ENCODE measurements around the gene FFAR4.

The FFAR4 gene

GRCh38 chr10:93603023-93603422 is 36.6 kb downstream of the FFAR4 start:
- Histone ChIP-seq H3K18ac (ENCODE audit: low read depth in 1 of 2, low read length in 2 of 2) (no peak overlapping the region), H2BK12ac (ENCODE audit: low read length in 2 of 2) (no peak overlapping the region), H3K14ac (ENCODE audit: low read length in 2 of 2) (no peak overlapping the region), H3K9me3 (ENCODE audit: control insufficient read depth, low read length) (peaks cover 4% of the 10 kb centered on the region), H3K4ac (ENCODE audit: low read depth in 1 of 2, low read length in 2 of 2) (no peak overlapping the region), H3K23ac (ENCODE audit: low read length in 2 of 2) (no peak overlapping the region), H3K79me1 (replicated peaks; ENCODE audit: low read length, poor library complexity, severe bottlenecking) (no peaks in the 10 kb centered on the region), H3K9ac (ENCODE audit: low read length) (no peak overlapping the region), H3K27ac (ENCODE audit: low read length, poor library complexity, severe bottlenecking) (no peak overlapping the region), H2BK120ac (ENCODE audit: low read depth, low read length) (no peak overlapping the region), H3K4me1 (ENCODE audit: control insufficient read depth, insufficient read depth, low read depth, low read length) (peaks cover 15% of the 10 kb centered on the region), H2BK15ac (ENCODE audit: low read depth, poor library complexity, severe bottlenecking) (no peak overlapping the region), H4K91ac (ENCODE audit: low read length) (no peak overlapping the region), H2AK5ac (ENCODE audit: low read length, severe bottlenecking) (no peak overlapping the region), H3K4me3 (ENCODE audit: insufficient read depth in 1 of 2, low read depth in 1 of 2, low read length in 2 of 2) (no peak overlapping the region), H4K8ac (ENCODE audit: low read length) (no peak overlapping the region), H3K27me3 (ENCODE audit: control insufficient read depth in 1 of 2, insufficient read depth in 1 of 2, low read length in 2 of 2) (peaks cover 27 to 58% of the 10 kb centered on the region in 2 experiments), H3K36me3 (ENCODE audit: control insufficient read depth in 1 of 2, insufficient read depth in 2 of 2, low read depth in 1 of 2, low read length in 2 of 2) (no peaks in the 10 kb centered on the region), H2AFZ (ENCODE audit: low read depth, low read length) (no peak overlapping the region), H3K4me2 (ENCODE audit: low read length, poor library complexity, severe bottlenecking) (no peak overlapping the region), H2BK5ac (ENCODE audit: low read depth, low read length, poor library complexity, severe bottlenecking) (no peak overlapping the region)
- 80% methylated on average over 1 of the region's 2 CpGs for WGBS
- no peak for DNase-seq

- WGBS: 100% methylated on average over 1 of the region's 2 CpGs
- H3K18ac ChIP-seq (ENCODE audit: low read depth in 1 of 2, low read length in 2 of 2): no peak overlapping the region
Observed at GRCh38 chr10:93604146-93604545, 37.7 kb downstream of the FFAR4 start.

GRCh38 chr10:93608421-93608820 is 42.0 kb downstream of the FFAR4 start:
- H3K14ac ChIP-seq (ENCODE audit: low read length in 2 of 2): no peak overlapping the region
- peaks cover 3% of the 10 kb centered on the region for H3K4me1 ChIP-seq (ENCODE audit: control insufficient read depth, insufficient read depth, low read depth, low read length)
- H2BK15ac ChIP-seq (ENCODE audit: low read depth, poor library complexity, severe bottlenecking): no peak overlapping the region
- H4K91ac ChIP-seq (ENCODE audit: low read length): no peak overlapping the region
- H3K9me3 ChIP-seq (ENCODE audit: control insufficient read depth, low read length): peaks cover 4% of the 10 kb centered on the region
- no peak overlapping the region for H3K4ac ChIP-seq (ENCODE audit: low read depth in 1 of 2, low read length in 2 of 2)
- H4K8ac ChIP-seq (ENCODE audit: low read length): no peak overlapping the region
- H2BK120ac ChIP-seq (ENCODE audit: low read depth, low read length): no peak overlapping the region
- no peak overlapping the region for H3K4me2 ChIP-seq (ENCODE audit: low read length, poor library complexity, severe bottlenecking)
- no peak overlapping the region for H3K18ac ChIP-seq (ENCODE audit: low read depth in 1 of 2, low read length in 2 of 2)
- H3K23ac ChIP-seq (ENCODE audit: low read length in 2 of 2): no peak overlapping the region
- no peak for DNase-seq
- H2BK5ac ChIP-seq (ENCODE audit: low read depth, low read length, poor library complexity, severe bottlenecking): no peak overlapping the region
- no peak overlapping the region for H3K4me3 ChIP-seq (ENCODE audit: insufficient read depth in 1 of 2, low read depth in 1 of 2, low read length in 2 of 2)
- no peaks in the 10 kb centered on the region for H3K79me1 ChIP-seq (replicated peaks; ENCODE audit: low read length, poor library complexity, severe bottlenecking)
- no peak overlapping the region for H3K9ac ChIP-seq (ENCODE audit: low read length)
- H2AFZ ChIP-seq (ENCODE audit: low read depth, low read length): no peak overlapping the region
- WGBS: 96% methylated on average over 3 of the region's 3 CpGs
- H2BK12ac ChIP-seq (ENCODE audit: low read length in 2 of 2): no peak overlapping the region
- H3K27me3 ChIP-seq (ENCODE audit: control insufficient read depth in 1 of 2, insufficient read depth in 1 of 2, low read length in 2 of 2): peaks cover 0 to 47% of the 10 kb centered on the region in 2 experiments
- no peak overlapping the region for H3K27ac ChIP-seq (ENCODE audit: low read length, poor library complexity, severe bottlenecking)
- H3K36me3 ChIP-seq (ENCODE audit: control insufficient read depth in 1 of 2, insufficient read depth in 2 of 2, low read depth in 1 of 2, low read length in 2 of 2): no peaks in the 10 kb centered on the region
- no peak overlapping the region for H2AK5ac ChIP-seq (ENCODE audit: low read length, severe bottlenecking)

More at GRCh38 chr10:93604146-93604545, 37.7 kb downstream of the FFAR4 start:
- peaks cover 15% of the 10 kb centered on the region for H3K4me1 ChIP-seq (ENCODE audit: control insufficient read depth, insufficient read depth, low read depth, low read length)
- H3K4ac ChIP-seq (ENCODE audit: low read depth in 1 of 2, low read length in 2 of 2): no peak overlapping the region
- no peak overlapping the region for H4K8ac ChIP-seq (ENCODE audit: low read length)
- H3K79me1 ChIP-seq (replicated peaks; ENCODE audit: low read length, poor library complexity, severe bottlenecking): no peaks in the 10 kb centered on the region
- no peak overlapping the region for H2BK5ac ChIP-seq (ENCODE audit: low read depth, low read length, poor library complexity, severe bottlenecking)
- H2BK120ac ChIP-seq (ENCODE audit: low read depth, low read length): no peak overlapping the region
- H3K9ac ChIP-seq (ENCODE audit: low read length): no peak overlapping the region
- no peaks in the 10 kb centered on the region for H3K36me3 ChIP-seq (ENCODE audit: control insufficient read depth in 1 of 2, insufficient read depth in 2 of 2, low read depth in 1 of 2, low read length in 2 of 2)
- no peak overlapping the region for H2BK15ac ChIP-seq (ENCODE audit: low read depth, poor library complexity, severe bottlenecking)
- H3K14ac ChIP-seq (ENCODE audit: low read length in 2 of 2): no peak overlapping the region
- H3K4me2 ChIP-seq (ENCODE audit: low read length, poor library complexity, severe bottlenecking): no peak overlapping the region
- no peak overlapping the region for H3K27ac ChIP-seq (ENCODE audit: low read length, poor library complexity, severe bottlenecking)
- H3K4me3 ChIP-seq (ENCODE audit: insufficient read depth in 1 of 2, low read depth in 1 of 2, low read length in 2 of 2): no peak overlapping the region
- no peak for DNase-seq
- H4K91ac ChIP-seq (ENCODE audit: low read length): no peak overlapping the region
- peaks cover 4% of the 10 kb centered on the region for H3K9me3 ChIP-seq (ENCODE audit: control insufficient read depth, low read length)
- no peak overlapping the region for H2AFZ ChIP-seq (ENCODE audit: low read depth, low read length)
- H2AK5ac ChIP-seq (ENCODE audit: low read length, severe bottlenecking): no peak overlapping the region
- H3K27me3 ChIP-seq (ENCODE audit: control insufficient read depth in 1 of 2, insufficient read depth in 1 of 2, low read length in 2 of 2): peaks cover 26 to 63% of the 10 kb centered on the region in 2 experiments
- no peak overlapping the region for H2BK12ac ChIP-seq (ENCODE audit: low read length in 2 of 2)
- no peak overlapping the region for H3K23ac ChIP-seq (ENCODE audit: low read length in 2 of 2)

- whole genome bisulfite sequencing: 76% methylated on average over 6 of the region's 6 CpGs
- Histone ChIP-seq H3K79me1 (replicated peaks; ENCODE audit: low read length, poor library complexity, severe bottlenecking) (no peaks in the 10 kb centered on the region), H2AFZ (ENCODE audit: low read depth, low read length) (no peak within 1 kb of the TSS), H4K8ac (ENCODE audit: low read length) (no peak within 1 kb of the TSS), H3K23ac (ENCODE audit: low read length in 2 of 2) (no peak within 1 kb of the TSS), H3K18ac (ENCODE audit: low read depth in 1 of 2, low read length in 2 of 2) (no peak within 1 kb of the TSS), H3K4me2 (ENCODE audit: low read length, poor library complexity, severe bottlenecking) (no peak within 1 kb of the TSS), H4K91ac (ENCODE audit: low read length) (no peak within 1 kb of the TSS), H3K27ac (ENCODE audit: low read length, poor library complexity, severe bottlenecking) (no peak within 1 kb of the TSS), H2BK5ac (ENCODE audit: low read depth, low read length, poor library complexity, severe bottlenecking) (no peak within 1 kb of the TSS), H3K4ac (ENCODE audit: low read depth in 1 of 2, low read length in 2 of 2) (no peak within 1 kb of the TSS), H3K4me1 (ENCODE audit: control insufficient read depth, insufficient read depth, low read depth, low read length) (no peaks in the 10 kb centered on the region), H3K27me3 (ENCODE audit: control insufficient read depth in 1 of 2, insufficient read depth in 1 of 2, low read length in 2 of 2) (peaks cover 4 to 31% of the 10 kb centered on the region in 2 experiments), H2BK120ac (ENCODE audit: low read depth, low read length) (no peak within 1 kb of the TSS), H2AK5ac (ENCODE audit: low read length, severe bottlenecking) (no peak within 1 kb of the TSS), H3K9ac (ENCODE audit: low read length) (no peak within 1 kb of the TSS), H3K9me3 (ENCODE audit: control insufficient read depth, low read length) (peaks cover 2% of the 10 kb centered on the region), H3K36me3 (ENCODE audit: control insufficient read depth in 1 of 2, insufficient read depth in 2 of 2, low read depth in 1 of 2, low read length in 2 of 2) (no peaks in the 10 kb centered on the region), H3K4me3 (ENCODE audit: insufficient read depth in 1 of 2, low read depth in 1 of 2, low read length in 2 of 2) (no peak within 1 kb of the TSS), H3K14ac (ENCODE audit: low read length in 2 of 2) (no peak within 1 kb of the TSS), H2BK12ac (ENCODE audit: low read length in 2 of 2) (no peak within 1 kb of the TSS), H2BK15ac (ENCODE audit: low read depth, poor library complexity, severe bottlenecking) (no peak within 1 kb of the TSS)
- no peak for DNase-seq
Observed at GRCh38 chr10:93612311-93612710, 45.8 kb downstream of the FFAR4 start, which contains the start of gene PDE6C. TSS of gene PDE6C (plus strand) at chr10:93612537. CDS start at chr10:93612726, 189 bp downstream.

Data from mesenchymal stem cell (in vitro differentiated cells and primary cell).